Measurements from ENCODE around the gene PLCB2. TPM values are rescaled to one million over a fixed set of nuclear protein-coding genes. Genes with fewer than 3 reads are reported as not detected.

Gene PLCB2
- 0.44 to 0.79 TPM (median 0.59 TPM) in 5 replicates for total RNA-seq (2022; extraction: Qiagen RNA extraction)

GRCh38 chr15:40307421-40308211 is at the start of gene PLCB2:
Gene PLCB2, minus strand, starts transcription at chr15:40307935. Its CDS starts 263 bp downstream, at chr15:40307672.

GRCh38 chr15:40340740-40341400 is 33.1 kb upstream of the PLCB2 start, which contains the start of gene CCDC9B:
Gene CCDC9B, minus strand, starts transcription at chr15:40340939. Its CDS starts 120 bp downstream, at chr15:40340819.

GRCh38 chr15:40323239-40323952 is 15.7 kb upstream of the PLCB2 start, which contains the start of gene INAFM2:
Gene INAFM2, plus strand, starts transcription at chr15:40323692. Its CDS starts 364 bp downstream, at chr15:40324056.

GRCh38 chr15:40282869-40283614 is 24.7 kb downstream of the PLCB2 start, which contains the start of gene ANKRD63:
Gene ANKRD63, minus strand, starts transcription at chr15:40283064. Its CDS starts 478 bp downstream, at chr15:40282586.

GRCh38 chr15:40238532-40239403 is 69.0 kb downstream of the PLCB2 start, which contains the start of gene PAK6:
Gene PAK6, plus strand, starts transcription at chr15:40239063. Its CDS starts 25,723 bp downstream, at chr15:40264786.

Other genes with a start within 250 kb of the PLCB2 start
- 1.1 to 1.7 TPM (median 1.5 TPM) in 5 replicates for gene BMF, start 199.1 kb downstream of the PLCB2 start, total RNA-seq (2022; extraction: Qiagen RNA extraction)
- gene BUB1B, start 146.9 kb downstream of the PLCB2 start, total RNA-seq (2022; extraction: Qiagen RNA extraction) = 24.8 to 32.9 TPM (median 27.6 TPM) in 5 replicates
- 0.15 to 0.39 TPM (median 0.22 TPM) in 5 replicates for gene PAK6, start 68.9 kb downstream of the PLCB2 start, total RNA-seq (2022; extraction: Qiagen RNA extraction)
- gene ANKRD63, start 24.9 kb downstream of the PLCB2 start, total RNA-seq (2022; extraction: Qiagen RNA extraction) = 0.15 to 0.54 TPM (median 0.29 TPM) in 5 replicates
- 5.0 to 5.8 TPM (median 5.6 TPM) in 5 replicates for gene INAFM2, start 15.8 kb upstream of the PLCB2 start, total RNA-seq (2022; extraction: Qiagen RNA extraction)
- gene CCDC9B, start 33.0 kb upstream of the PLCB2 start, total RNA-seq (2022; extraction: Qiagen RNA extraction) = 13.3 to 20.8 TPM (median 19.6 TPM) in 5 replicates
- not detected in 5 replicates for gene PHGR1, start 43.1 kb upstream of the PLCB2 start, total RNA-seq (2022; extraction: Qiagen RNA extraction)
- gene DISP2, start 50.3 kb upstream of the PLCB2 start, total RNA-seq (2022; extraction: Qiagen RNA extraction) = 1.1 to 1.9 TPM (median 1.7 TPM) in 5 replicates
- 39.2 to 53.2 TPM (median 44.9 TPM) in 5 replicates for gene KNSTRN, start 74.8 kb upstream of the PLCB2 start, total RNA-seq (2022; extraction: Qiagen RNA extraction)
- gene IVD, start 97.9 kb upstream of the PLCB2 start, total RNA-seq (2022; extraction: Qiagen RNA extraction) = 11.1 to 14.0 TPM (median 13.1 TPM) in 5 replicates
- gene BAHD1, start 133.0 kb upstream of the PLCB2 start, total RNA-seq (2022; extraction: Qiagen RNA extraction) = 9.4 to 13.3 TPM (median 11.8 TPM) in 5 replicates
- 13.4 to 21.6 TPM (median 19.7 TPM) in 5 replicates for gene CHST14, start 163.0 kb upstream of the PLCB2 start, total RNA-seq (2022; extraction: Qiagen RNA extraction)